GM18526 (cell line): Measurements from ENCODE around the gene WDR76.

Experiments
- POLR2A ChIP-seq: IDR thresholded peaks from 3 replicates; pipeline ENCODE4 v1.6.1; 2011; ENCODE audit not compliant: insufficient read length; ENCODE audit errors: extremely low read depth

The WDR76 gene

GRCh38 chr15:43873651-43874050, 46.8 kb downstream of the WDR76 start:
- TF ChIP-seq POLR2A: no peak

GRCh38 chr15:43876872-43877271, 50.1 kb downstream of the WDR76 start:
- no peak for TF ChIP-seq POLR2A

DNA sequence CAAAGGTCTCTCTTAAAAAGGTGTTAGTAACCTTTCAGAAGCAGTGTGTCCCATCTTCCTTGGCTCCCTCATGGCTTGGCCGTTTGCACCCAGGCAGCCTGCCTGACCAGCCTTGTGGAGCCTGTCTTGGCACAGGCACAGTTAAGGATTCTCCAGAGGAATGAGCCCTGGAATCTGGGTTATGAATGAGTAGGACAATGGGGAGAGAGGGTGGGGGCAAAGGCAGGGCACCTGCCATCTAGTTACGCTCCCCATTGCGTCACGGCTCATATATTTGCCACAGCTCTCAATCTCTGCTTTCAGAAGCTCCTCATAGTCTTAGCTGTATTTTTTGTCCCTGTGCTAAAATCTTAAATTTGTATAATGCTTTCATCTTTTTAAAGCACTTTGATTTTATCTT, 50.6 kb downstream of the WDR76 start:
- no peak for TF ChIP-seq POLR2A

- no peak for TF ChIP-seq POLR2A
These were observed 51.6 kb downstream of the WDR76 start for GRCh38 chr15:43878446-43878845.

- no peak for TF ChIP-seq POLR2A
These were observed 52.9 kb downstream of the WDR76 start for GRCh38 chr15:43879386-43880355.

GRCh38 chr15:43880406-43881194, 53.8 kb downstream of the WDR76 start:
- TF ChIP-seq POLR2A: no peak

DNA sequence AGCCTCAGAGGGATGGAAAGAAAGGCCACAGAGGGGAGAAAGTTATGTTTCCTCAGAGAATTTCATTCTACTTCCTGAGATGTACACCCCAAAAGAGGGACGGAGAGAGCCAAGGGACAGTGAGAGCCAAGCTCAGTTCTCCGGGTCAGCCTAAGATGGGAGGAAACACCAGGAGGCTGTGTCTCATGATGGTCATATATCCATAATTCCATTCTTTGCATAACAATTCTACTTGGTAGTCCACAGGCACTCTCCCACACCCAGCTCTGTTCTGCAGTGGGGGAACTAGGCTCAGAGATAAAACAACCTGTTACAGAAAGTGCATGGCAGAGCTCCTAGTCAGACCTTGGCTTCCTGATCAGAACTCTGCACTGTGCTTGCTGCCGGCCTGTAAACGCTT, 54.4 kb downstream of the WDR76 start:
- TF ChIP-seq POLR2A: no peak

GRCh38 chr15:43881944-43882343, 55.1 kb downstream of the WDR76 start:
- TF ChIP-seq POLR2A: no peak

DNA sequence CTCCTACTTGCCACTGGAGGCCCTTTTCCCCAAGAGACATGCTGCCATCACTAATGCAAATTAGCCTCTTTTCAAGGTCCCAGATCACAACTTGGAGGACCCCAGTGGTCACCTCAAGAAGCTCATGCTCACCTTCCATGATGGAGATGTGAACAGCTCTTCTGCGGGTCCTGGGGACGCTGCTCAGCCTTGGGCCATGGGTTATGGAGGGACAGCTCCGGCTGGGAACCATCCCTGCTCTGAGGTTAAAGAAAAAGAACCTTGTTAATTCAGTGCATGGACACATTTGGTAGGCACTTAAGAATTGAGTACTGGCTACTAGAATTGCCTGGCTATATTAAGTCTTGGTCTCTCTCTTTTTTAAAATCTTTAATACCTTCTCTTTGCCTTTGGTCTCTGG, 56.8 kb downstream of the WDR76 start:
- TF ChIP-seq POLR2A: no peak

DNA sequence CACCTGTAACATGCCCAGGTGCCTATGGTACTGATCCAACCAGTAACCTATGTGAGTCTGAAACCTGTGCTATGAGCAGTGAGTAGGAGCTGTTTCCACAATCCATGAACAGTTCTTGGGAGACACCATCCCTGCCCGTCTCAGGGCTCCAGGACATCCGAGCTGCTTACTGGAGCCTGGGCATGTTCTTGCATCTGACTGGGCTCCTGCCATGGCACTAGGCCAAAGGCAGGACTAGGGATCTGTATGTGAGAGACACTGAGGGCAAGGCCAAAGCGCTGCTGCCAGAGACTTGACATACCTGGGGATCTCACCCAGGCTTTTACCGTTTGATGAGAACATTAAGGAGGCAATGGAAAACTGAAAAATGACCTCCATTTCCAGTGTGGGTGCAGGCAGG, 59.8 kb downstream of the WDR76 start:
- no peak for TF ChIP-seq POLR2A

GRCh38 chr15:43887901-43888300, 61.1 kb downstream of the WDR76 start:
- TF ChIP-seq POLR2A: no peak

- TF ChIP-seq POLR2A: no peak
These were observed 62.2 kb downstream of the WDR76 start for GRCh38 chr15:43889042-43889441.

DNA sequence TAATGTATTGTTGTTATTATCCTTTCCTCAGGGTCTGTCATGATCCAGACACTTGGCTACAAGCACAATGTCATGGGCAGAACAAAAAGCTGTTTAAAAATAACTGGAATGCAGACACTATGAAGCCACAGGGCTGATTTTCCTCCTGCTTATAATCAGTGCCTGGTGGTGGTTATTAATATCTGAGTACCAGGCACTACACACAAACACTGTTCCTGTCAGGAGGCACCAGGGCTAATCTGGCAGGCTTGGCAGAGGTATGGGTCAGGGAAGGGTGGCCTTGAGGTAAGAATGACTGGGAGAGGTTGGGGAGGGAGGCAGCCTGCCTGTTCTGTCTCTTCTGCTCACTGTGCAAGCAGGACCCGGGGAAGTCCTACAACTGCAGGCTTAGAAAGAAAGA, 67.2 kb downstream of the WDR76 start:
- no peak for TF ChIP-seq POLR2A

DNA sequence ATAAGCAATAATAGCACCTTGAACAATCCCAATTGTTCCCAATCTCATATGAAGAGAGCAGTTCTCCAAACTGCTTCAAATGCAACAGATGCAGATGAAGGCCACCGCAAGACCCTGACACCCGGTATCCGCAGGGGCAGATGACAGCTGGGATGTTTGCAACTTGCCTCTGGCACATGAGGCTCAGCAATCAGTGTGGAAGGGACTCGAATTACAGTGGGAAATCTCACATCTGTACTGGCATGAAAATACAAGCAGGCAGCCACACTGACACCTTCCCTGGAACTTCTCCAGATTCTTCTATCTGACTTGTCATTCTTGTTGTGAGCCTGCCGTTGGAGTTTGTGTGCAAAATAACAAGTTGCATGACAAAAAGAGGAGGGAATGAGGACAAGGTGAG, 68.8 kb downstream of the WDR76 start:
- no peak for TF ChIP-seq POLR2A

DNA sequence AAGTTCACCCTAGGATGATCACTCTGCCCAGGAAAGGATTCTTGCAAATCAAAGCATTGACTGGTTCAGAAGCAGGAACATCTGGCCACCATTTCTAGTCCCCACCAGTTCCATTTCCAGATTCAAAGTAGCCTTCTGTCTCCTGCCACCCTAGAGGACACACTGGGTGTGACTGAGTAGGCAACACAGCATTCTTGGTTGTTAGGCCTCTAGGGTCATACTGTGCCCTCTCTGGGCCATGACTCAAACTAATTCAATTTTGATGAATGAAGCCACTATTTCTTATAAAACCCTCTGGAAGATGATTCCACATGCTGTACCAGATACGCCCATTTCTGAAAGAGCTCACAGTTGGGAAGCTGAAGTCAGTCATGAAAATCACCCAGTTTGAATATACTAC, 69.7 kb downstream of the WDR76 start:
- TF ChIP-seq POLR2A: no peak

GRCh38 chr15:43898891-43899290, 72.1 kb downstream of the WDR76 start:
- TF ChIP-seq POLR2A: no peak

DNA sequence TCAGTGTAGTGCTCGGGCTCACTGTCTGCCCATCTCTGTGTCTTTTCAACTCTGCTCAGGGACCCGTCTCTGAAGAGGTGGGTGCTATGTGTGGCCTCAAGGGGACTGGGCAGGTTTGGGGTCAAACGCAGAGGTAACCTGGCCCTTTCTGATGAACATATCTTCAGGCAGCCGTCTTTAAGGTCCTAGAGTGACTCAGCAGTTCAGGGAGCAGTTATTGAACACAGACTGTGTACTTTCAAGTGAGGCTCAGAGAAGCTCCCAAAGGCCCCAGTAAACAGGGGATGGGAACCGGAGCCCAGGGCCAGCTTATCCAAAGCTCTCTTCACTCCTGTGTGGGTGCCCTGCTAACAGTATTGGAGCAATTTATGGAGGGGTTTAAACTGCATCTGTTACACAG, 73.1 kb downstream of the WDR76 start:
- no peak for TF ChIP-seq POLR2A

- no peak for TF ChIP-seq POLR2A
These were observed 74.2 kb downstream of the WDR76 start for GRCh38 chr15:43900996-43901395.
